ENCODE measurements around the gene CAMTA1.

GRCh38 chr1:7686301-7686850, 901.1 kb downstream of the CAMTA1 start:
- TF ChIP-seq BCL11B (tag by site-specific recombination; IDR thresholded peaks at IDR 0.05; ENCODE audit: low read depth), result no peak
- TF ChIP-seq CTCF (tag by site-specific recombination; IDR thresholded peaks at IDR 0.05), result no peak
- TF ChIP-seq HOXA7 (CRISPR knock-in tag; IDR thresholded peaks at IDR 0.05; ENCODE audit: borderline replicate concordance), result no peak
- no peak for TF ChIP-seq ZNF239 (tag by site-specific recombination; IDR thresholded peaks at IDR 0.05)
- TF ChIP-seq ZNF169 (tag by site-specific recombination; IDR thresholded peaks at IDR 0.05), result no peak
- TF ChIP-seq ZNF404 (tag by site-specific recombination; IDR thresholded peaks at IDR 0.05), result no peak
- TF ChIP-seq ZNF654 (tag by site-specific recombination; IDR thresholded peaks at IDR 0.05; ENCODE audit: low read depth), result no peak
- no peak for TF ChIP-seq ZBTB8A (tag by site-specific recombination; IDR thresholded peaks at IDR 0.05)
- TF ChIP-seq ZNF473 (tag by site-specific recombination; IDR thresholded peaks at IDR 0.05), result no peak
- TF ChIP-seq, protein P1, sequence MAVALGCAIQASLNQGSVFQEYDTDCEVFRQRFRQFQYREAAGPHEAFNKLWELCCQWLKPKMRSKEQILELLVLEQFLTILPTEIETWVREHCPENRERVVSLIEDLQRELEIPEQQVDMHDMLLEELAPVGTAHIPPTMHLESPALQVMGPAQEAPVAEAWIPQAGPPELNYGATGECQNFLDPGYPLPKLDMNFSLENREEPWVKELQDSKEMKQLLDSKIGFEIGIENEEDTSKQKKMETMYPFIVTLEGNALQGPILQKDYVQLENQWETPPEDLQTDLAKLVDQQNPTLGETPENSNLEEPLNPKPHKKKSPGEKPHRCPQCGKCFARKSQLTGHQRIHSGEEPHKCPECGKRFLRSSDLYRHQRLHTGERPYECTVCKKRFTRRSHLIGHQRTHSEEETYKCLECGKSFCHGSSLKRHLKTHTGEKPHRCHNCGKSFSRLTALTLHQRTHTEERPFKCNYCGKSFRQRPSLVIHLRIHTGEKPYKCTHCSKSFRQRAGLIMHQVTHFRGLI (tag by site-specific recombination; IDR thresholded peaks at IDR 0.05), result no peak

Data from HEK293 (cell line).